Panc1 (cell line): Measurements from ENCODE around the gene ENOX1. TPM values are rescaled to one million over a fixed set of nuclear protein-coding genes. Genes with fewer than 3 reads are reported as not detected.

ENCODE experiments used
- ATAC-seq: fragments of 200-7000 bp; cut with Tn5 transposase; 2 replicates; pipeline ENCODE4 v1.9.1; 2020; ENCODE audit warnings: mild to moderate bottlenecking, moderate library complexity
- BruUV-seq: library from RNA; stranded (reverse); fragments of 400-500 nt; replicated peaks from 2 replicates; lab custom pipeline; 2021; lab: Mats Ljungman, UMichigan
- CTCF ChIA-PET: fragments of 300-600 bp; sonication (Branson Sonifier 250); formaldehyde crosslinking; loops from one replicate; lab custom pipeline; 2022; ENCODE audit warnings: antibody characterized with exemption; lab: Charles Lee
- POLR2A ChIA-PET: fragments of 300-600 bp; sonication (Branson Sonifier 250); formaldehyde crosslinking; loops from one replicate; lab custom pipeline; 2022; ENCODE audit warnings: antibody characterized with exemption; lab: Charles Lee
- DNase-seq: peaks from one replicate; pipeline ENCODE4 v3.0.0-alpha.2; 2010; ENCODE audit warnings: low read depth, low spot score
- H3K27ac ChIP-seq: 2 replicates; pipeline ENCODE4 v1.5.1; 2011; ENCODE audit warnings: mild to moderate bottlenecking, low read length, inconsistent platforms
- H3K27me3 ChIP-seq: fragments of 200-500 bp; sonication (Bioruptor generic); 2 replicates; pipeline ENCODE4 v1.6.0; 2014; ENCODE audit warnings: low read length, inconsistent platforms; ENCODE audit not compliant: control insufficient read depth, insufficient read depth
- H3K36me3 ChIP-seq: fragments of 200-500 bp; sonication (Bioruptor generic); 2 replicates; pipeline ENCODE4 v1.5.1; 2014; ENCODE audit warnings: inconsistent platforms, mild to moderate bottlenecking, low read length, moderate library complexity; ENCODE audit not compliant: control insufficient read depth, insufficient read depth
- H3K4me1 ChIP-seq: 2 replicates; pipeline ENCODE4 v1.5.1; 2011; ENCODE audit warnings: inconsistent platforms, mild to moderate bottlenecking, low read length, moderate library complexity; ENCODE audit not compliant: control insufficient read depth, insufficient read depth
- H3K4me3 ChIP-seq, 2 experiments: 2 replicates each; pipeline ENCODE4 v1.5.1; 2011 to 2012; ENCODE audit warnings: low read depth in 2 of 2, low read length in 2 of 2, mild to moderate bottlenecking in 2 of 2, inconsistent platforms in 1 of 2, moderate library complexity in 1 of 2
- H3K9me3 ChIP-seq: fragments of 200-500 bp; sonication (Bioruptor generic); 2 replicates; pipeline ENCODE4 v1.5.1; 2014; ENCODE audit warnings: low read depth, mild to moderate bottlenecking, inconsistent platforms, low read length, moderate library complexity; ENCODE audit not compliant: control insufficient read depth, insufficient read depth
- CTCF ChIP-seq: fragments of 450-650 bp; IDR thresholded peaks from 2 replicates; pipeline ENCODE4 v1.5.1; 2017; ENCODE audit warnings: mild to moderate bottlenecking
- POLR2AphosphoS5 ChIP-seq: IDR thresholded peaks from 2 replicates; pipeline ENCODE4 v1.6.1; 2012; ENCODE audit warnings: mild to moderate bottlenecking, low read depth, low read length, moderate library complexity
- REST ChIP-seq, 2 experiments: IDR thresholded peaks; 2 replicates each; pipeline ENCODE4 v1.6.1; 2011 to 2012; ENCODE audit warnings: low read depth in 2 of 2, control low read depth in 1 of 2, low read length in 1 of 2, mild to moderate bottlenecking in 1 of 2, moderate library complexity in 1 of 2; ENCODE audit not compliant: insufficient read depth in 1 of 2
- SIN3A ChIP-seq: IDR thresholded peaks from 2 replicates; pipeline ENCODE4 v1.6.1; 2012; ENCODE audit warnings: low read depth, mild to moderate bottlenecking, low read length, moderate library complexity, borderline replicate concordance; ENCODE audit not compliant: insufficient read depth
- TCF7L2 ChIP-seq: IDR thresholded peaks from 2 replicates; pipeline ENCODE4 v1.6.1; 2011; ENCODE audit warnings: mild to moderate bottlenecking, low read depth, low read length, inconsistent platforms
- in situ Hi-C: cut with HindIII; loops from 2 replicates; pipeline ENCODE4 v1.10.0; 2016; ENCODE audit warnings: low sequenced_read_pairs, low pct_unique_long_range_greater_than_20kb
- intact Hi-C: fragments of 100-400 bp; cut with micrococcal nuclease; formaldehyde crosslinking; loops from one replicate; pipeline ENCODE4 v1.10.0; 2022; ENCODE audit not compliant: unreplicated experiment
- total RNA-seq: library from RNA; stranded (reverse); gene quantifications from one replicate; pipeline ENCODE4 v1.2.1, GENCODE V29; 2021; ENCODE audit not compliant: unreplicated experiment

The ENOX1 gene
- total RNA-seq, 1 experiment from 2014 or later: 0.23 TPM

- intact Hi-C loops: no loop called here
- CTCF ChIA-PET: no interaction called here
- no peaks in the 10 kb centered on the region for H3K27me3 ChIP-seq
- in situ Hi-C loops: no loop called here
- no peak overlapping the region for H3K4me3 ChIP-seq
- H3K27ac ChIP-seq: no peak overlapping the region
- H3K9me3 ChIP-seq: no peaks in the 10 kb centered on the region
- no TSS peak for BruUV-seq
- no peaks in the 10 kb centered on the region for H3K4me1 ChIP-seq
- no peak for TF ChIP-seq REST (IDR thresholded peaks at IDR 0.05; ENCODE audit: insufficient read depth in 1 of 2, low read depth in 2 of 2, low read length in 1 of 2)
- no peak for TF ChIP-seq TCF7L2
- no peak for TF ChIP-seq CTCF
- TF ChIP-seq SIN3A: no peak
- no peak for TF ChIP-seq POLR2AphosphoS5
- no peaks in the 10 kb centered on the region for H3K36me3 ChIP-seq
- DNase-seq: no peak
- POLR2A ChIA-PET: no interaction called here
- ATAC-seq: no peak
These were observed 460.7 kb downstream of the ENOX1 start for GRCh38 chr13:43326100-43326499.

- CTCF ChIA-PET: no interaction called here
- Histone ChIP-seq H3K27me3 (no peaks in the 10 kb centered on the region), H3K4me1 (no peaks in the 10 kb centered on the region), H3K36me3 (no peaks in the 10 kb centered on the region), H3K4me3 (no peak overlapping the region), H3K27ac (no peak overlapping the region), H3K9me3 (no peaks in the 10 kb centered on the region)
- ATAC-seq (no peak), DNase-seq (no peak)
- in situ Hi-C loops (no loop called here), intact Hi-C loops (no loop called here)
- TF ChIP-seq SIN3A: no peak
- TF ChIP-seq CTCF: no peak
- no peak for TF ChIP-seq TCF7L2
- no peak for TF ChIP-seq POLR2AphosphoS5
- no peak for TF ChIP-seq REST (IDR thresholded peaks at IDR 0.05; ENCODE audit: insufficient read depth in 1 of 2, low read depth in 2 of 2, low read length in 1 of 2)
- POLR2A ChIA-PET: no interaction called here
- no TSS peak for BruUV-seq
These were observed 461.1 kb downstream of the ENOX1 start for GRCh38 chr13:43325636-43326035.
